HepG2 (cell line): Measurements from ENCODE around the gene FRMD4A. TPM values are rescaled to one million over a fixed set of nuclear protein-coding genes. Genes with fewer than 3 reads are reported as not detected.

ENCODE experiments used
- ATAC-seq: fragments of 200-7000 bp; cut with Tn5 transposase; 3 replicates; pipeline ENCODE4 v1.9.1; 2020; ENCODE audit warnings: mild to moderate bottlenecking, moderate library complexity
- BruUV-seq: library from RNA; stranded (reverse); fragments of 400-500 nt; replicated peaks from 2 replicates; lab custom pipeline; 2021; lab: Mats Ljungman, UMichigan
- CTCF ChIA-PET: fragments of 300-600 bp; formaldehyde crosslinking; extraction: SDS; loops from one replicate; lab custom pipeline; 2021; ENCODE audit warnings: low total read pairs, inconsistent platforms, low intra/inter-chr PET ratio; lab: Yijun Ruan, JAX
- POLR2A ChIA-PET: fragments of 350-600 bp; sonication (Branson Sonifier 250); formaldehyde crosslinking; loops from one replicate; lab custom pipeline; 2020; ENCODE audit warnings: antibody characterized with exemption, inconsistent platforms; lab: Yijun Ruan, JAX
- DNase-seq: peaks from one replicate; pipeline ENCODE4 v3.0.0-alpha.2; 2015; ENCODE audit warnings: low spot score
- FAIRE-seq: peaks from 3 replicates; lab custom pipeline; 2011; peaks lifted over from hg19 to GRCh38; lab: Jason Lieb, UNC
- H2AFZ ChIP-seq: one replicate; pipeline ENCODE4 v1.6.1; 2011; ENCODE audit warnings: low read length, inconsistent platforms
- H3K27ac ChIP-seq: fragments of 300-600 bp; 3 replicates; pipeline ENCODE4 v1.8.0; 2011; ENCODE audit warnings: mixed run types, mild to moderate bottlenecking, mixed read lengths, low read length, inconsistent platforms; ENCODE audit not compliant: insufficient read depth; ENCODE audit errors: extremely low read length
- H3K27me3 ChIP-seq, 2 experiments: fragments of 200-600 bp in 1 of 2; 2 replicates in 1 of 2; 3 replicates in 1 of 2; pipeline versions ENCODE4 v1.6.0 to v1.8.0; 2011; ENCODE audit warnings: low read length in 2 of 2, mild to moderate bottlenecking in 2 of 2, moderate library complexity in 2 of 2, inconsistent platforms in 1 of 2; ENCODE audit not compliant: insufficient read depth in 2 of 2, control insufficient read depth in 1 of 2
- H3K36me3 ChIP-seq, 2 experiments: fragments of 200-600 bp in 1 of 2; replicated peaks in 1 of 2; 2 replicates in 1 of 2; 3 replicates in 1 of 2; pipeline versions ENCODE4 v1.5.1 to v1.8.0; 2011; ENCODE audit warnings: low read length in 2 of 2, inconsistent platforms in 1 of 2; ENCODE audit not compliant: insufficient read depth in 2 of 2, control insufficient read depth in 1 of 2
- H3K4me1 ChIP-seq: 2 replicates; pipeline ENCODE4 v1.5.1; 2012; ENCODE audit warnings: low read length, inconsistent platforms; ENCODE audit not compliant: insufficient read depth
- H3K4me2 ChIP-seq: 2 replicates; pipeline ENCODE4 v1.6.0; 2011; ENCODE audit warnings: low read depth, low read length, inconsistent platforms
- H3K4me3 ChIP-seq, 3 experiments: fragments of 200-600 bp in 1 of 3; sonication (generic), shearing (Covaris generic) in 1 of 3; replicated peaks in 1 of 3; 2 replicates each; pipeline ENCODE4 v1.5.1; 2011 to 2016; ENCODE audit warnings: low read length in 3 of 3, inconsistent platforms in 2 of 3, low read depth in 2 of 3, mild to moderate bottlenecking in 2 of 3, control low read depth in 1 of 3, mixed read lengths in 1 of 3; ENCODE audit not compliant: insufficient read depth in 1 of 3
- H3K79me2 ChIP-seq: one replicate; pipeline ENCODE4 v1.6.1; 2011; ENCODE audit warnings: low read length, inconsistent platforms; ENCODE audit not compliant: insufficient read depth
- H3K9ac ChIP-seq: 2 replicates; pipeline ENCODE4 v1.6.0; 2011; ENCODE audit warnings: mild to moderate bottlenecking, low read depth, low read length, inconsistent platforms; ENCODE audit not compliant: insufficient read depth
- H3K9me3 ChIP-seq: 2 replicates; pipeline ENCODE4 v1.5.1; 2012; ENCODE audit warnings: mild to moderate bottlenecking, low read length
- H4K20me1 ChIP-seq: 2 replicates; pipeline ENCODE4 v1.6.0; 2011; ENCODE audit warnings: inconsistent platforms, mild to moderate bottlenecking, low read length, moderate library complexity; ENCODE audit not compliant: insufficient read depth
- ATF5 ChIP-seq: sonication (generic); formaldehyde crosslinking; IDR thresholded peaks from 2 replicates; pipeline ENCODE4 v1.4.0; 2020; ENCODE audit warnings: mild to moderate bottlenecking, low read depth, missing genetic modification reagents
- ATF7 ChIP-seq, 2 experiments: fragments of 450-650 bp in 1 of 2; sonication (generic) in 1 of 2; formaldehyde crosslinking in 1 of 2; IDR thresholded peaks; 2 replicates each; pipeline versions ENCODE4 v1.4.0 to v1.6.1; 2016 to 2020; ENCODE audit warnings: antibody characterized with exemption in 1 of 2, mild to moderate bottlenecking in 1 of 2, missing genetic modification reagents in 1 of 2
- JUNB ChIP-seq: sonication (generic); formaldehyde crosslinking; IDR thresholded peaks from 2 replicates; pipeline ENCODE4 v1.8.0; 2022; ENCODE audit warnings: missing genetic modification reagents, mild to moderate bottlenecking, borderline replicate concordance
- ZNF563 ChIP-seq: sonication (generic); formaldehyde crosslinking; IDR thresholded peaks from 2 replicates; pipeline ENCODE4 v1.8.0; 2022; ENCODE audit warnings: mild to moderate bottlenecking, moderate library complexity, missing genetic modification reagents
- ZNF569 ChIP-seq: sonication (generic); formaldehyde crosslinking; IDR thresholded peaks from 2 replicates; pipeline ENCODE4 v1.5.0; 2020; ENCODE audit warnings: mild to moderate bottlenecking, missing genetic modification reagents, moderate library complexity, borderline replicate concordance
- ZNF652 ChIP-seq: IDR thresholded peaks from 2 replicates; pipeline ENCODE4 v1.6.1; 2016; ENCODE audit warnings: low read depth, borderline replicate concordance
- ZNF770 ChIP-seq: sonication (generic); formaldehyde crosslinking; IDR thresholded peaks from 2 replicates; pipeline ENCODE4 v1.5.0; 2020; ENCODE audit warnings: mild to moderate bottlenecking, missing genetic modification reagents
- ZXDC ChIP-seq: sonication (generic); formaldehyde crosslinking; IDR thresholded peaks from 2 replicates; pipeline ENCODE4 v1.5.0; 2020; ENCODE audit warnings: mild to moderate bottlenecking, missing genetic modification reagents
- WGBS: methylation state at CpG from one replicate; pipeline ENCODE4 v1.1.6; 2017; ENCODE audit warnings: low lambda C conversion rate; 5-methylcytosine and 5-hydroxymethylcytosine counted together
- in situ Hi-C: cut with HindIII; loops from 2 replicates; pipeline ENCODE4 v1.10.0; 2017; ENCODE audit warnings: low pct_unique_long_range_greater_than_20kb; ENCODE audit not compliant: extremely low pct_ligation_motif_present
- intact Hi-C: fragments of 100-400 bp; cut with micrococcal nuclease; formaldehyde crosslinking; loops from one replicate; pipeline ENCODE4 v1.10.0; 2022; ENCODE audit not compliant: unreplicated experiment
- polyA plus RNA-seq, 8 experiments: library from polyadenylated mRNA; depleted of rRNA in 3 of 8; stranded (reverse) in 7 of 8; unstranded in 1 of 8; fragments of >200 nt; fragmentation: Illumina TruSeq in 4 of 8; extraction: Trizol in 4 of 8; gene quantifications; 2 replicates each; pipeline versions ENCODE4 v1.2.1 to v1.2.3, GENCODE V29; 2011 to 2016; ENCODE audit warnings: low read depth in 4 of 8, missing spikeins in 1 of 8, mixed read lengths in 1 of 8; ENCODE audit not compliant: insufficient read depth in 1 of 8
- total RNA-seq, 5 experiments: library from RNA; depleted of rRNA; stranded (reverse); fragments of >200 nt; fragmentation: Illumina TruSeq; extraction: Trizol; gene quantifications; 2 replicates each; pipeline ENCODE4 v1.2.3, GENCODE V29; 2016; ENCODE audit warnings: low read depth in 1 of 5

The FRMD4A gene
- total and polyA plus RNA-seq, 2 of the 13 experiments (the other 11 are each of a cell fraction or from before 2014, with no cell fraction given): 0.09 to 0.26 TPM

- ATAC-seq (no peak), FAIRE-seq (no peak), DNase-seq (no peak)
- no peak overlapping the region for H3K9ac ChIP-seq
- WGBS: 60% methylated on average over 14 of the region's 14 CpGs
- TF ChIP-seq ZNF652 (CRISPR knock-in tag) (no peak), ZNF569 (CRISPR knock-in tag) (no peak), ZNF563 (no peak), ATF7 (IDR thresholded peaks at IDR 0.05) (peak; percentile 63), ATF7 (CRISPR knock-in tag; IDR thresholded peaks at IDR 0.05) (no peak), JUNB (CRISPR knock-in tag) (no peak), ATF5 (CRISPR knock-in tag) (no peak), ZXDC (CRISPR knock-in tag) (no peak), ZNF770 (peak; percentile 58)
- H3K4me3 ChIP-seq: no peak overlapping the region
- intact Hi-C loops (no loop called here), in situ Hi-C loops (loop anchor here (5.0 kb wide), 1 partner anchor 119 kb away; no protein-coding TSS in a partner anchor)
- CTCF ChIA-PET: interaction anchor here (4.1 kb wide), 1 partner anchor 116 kb away, joined by 60 read pairs; no protein-coding TSS in a partner anchor
- H3K27ac ChIP-seq: no peak overlapping the region
- H2AFZ ChIP-seq: no peak overlapping the region
- H3K9me3 ChIP-seq: no peaks in the 10 kb centered on the region
- H3K4me1 ChIP-seq: no peaks in the 10 kb centered on the region
- H3K4me2 ChIP-seq: no peak overlapping the region
- BruUV-seq: no TSS peak
- no peaks in the 10 kb centered on the region for H4K20me1 ChIP-seq
- POLR2A ChIA-PET: no interaction called here
- no peaks in the 10 kb centered on the region for H3K79me2 ChIP-seq
- no peaks in the 10 kb centered on the region for H3K36me3 ChIP-seq
- H3K27me3 ChIP-seq: no peaks in the 10 kb centered on the region
Measured at GRCh38 chr10:13775786-13776775, 554.6 kb downstream of the FRMD4A start.
